Rectal smooth muscle tissue (tissue), 1 donor: ENCODE measurements around the gene PDIA5.
A peak's percentile ranks its signal among the peaks of the same experiment; 100 is the strongest.

ENCODE experiments used
- H3K27ac ChIP-seq: one replicate; pipeline ENCODE4 v1.7.0; 2013; ENCODE audit warnings: low read depth, low read length, inconsistent platforms
- H3K27me3 ChIP-seq: one replicate; pipeline ENCODE4 v1.7.0; 2013; ENCODE audit warnings: low read length; ENCODE audit not compliant: control insufficient read depth, insufficient read depth
- H3K36me3 ChIP-seq: one replicate; pipeline ENCODE4 v1.7.0; 2013; ENCODE audit warnings: low read length; ENCODE audit not compliant: control insufficient read depth, insufficient read depth
- H3K4me1 ChIP-seq: one replicate; pipeline ENCODE4 v1.7.0; 2013; ENCODE audit warnings: low read length; ENCODE audit not compliant: control insufficient read depth, insufficient read depth
- H3K4me3 ChIP-seq: one replicate; pipeline ENCODE4 v1.7.0; 2013; ENCODE audit warnings: low read length
- H3K9ac ChIP-seq: one replicate; pipeline ENCODE4 v1.7.0; 2013; ENCODE audit warnings: low read length

PDIA5 gene

GRCh38 chr3:123080864-123081562 lies 14.2 kb downstream of the PDIA5 start:
- Histone ChIP-seq H3K36me3 (no peaks in the 10 kb centered on the region), H3K9ac (no peak overlapping the region), H3K4me1 (peaks cover 49% of the 10 kb centered on the region), H3K27ac (no peak overlapping the region), H3K27me3 (no peaks in the 10 kb centered on the region), H3K4me3 (no peak overlapping the region)

GRCh38 chr3:123081718-123082369 lies 15.0 kb downstream of the PDIA5 start:
- H3K27ac ChIP-seq, result peak overlapping the region; percentile 42
- peaks cover 41% of the 10 kb centered on the region for H3K4me1 ChIP-seq
- H3K36me3 ChIP-seq, result no peaks in the 10 kb centered on the region
- no peak overlapping the region for H3K4me3 ChIP-seq
- no peak overlapping the region for H3K9ac ChIP-seq
- no peaks in the 10 kb centered on the region for H3K27me3 ChIP-seq

DNA sequence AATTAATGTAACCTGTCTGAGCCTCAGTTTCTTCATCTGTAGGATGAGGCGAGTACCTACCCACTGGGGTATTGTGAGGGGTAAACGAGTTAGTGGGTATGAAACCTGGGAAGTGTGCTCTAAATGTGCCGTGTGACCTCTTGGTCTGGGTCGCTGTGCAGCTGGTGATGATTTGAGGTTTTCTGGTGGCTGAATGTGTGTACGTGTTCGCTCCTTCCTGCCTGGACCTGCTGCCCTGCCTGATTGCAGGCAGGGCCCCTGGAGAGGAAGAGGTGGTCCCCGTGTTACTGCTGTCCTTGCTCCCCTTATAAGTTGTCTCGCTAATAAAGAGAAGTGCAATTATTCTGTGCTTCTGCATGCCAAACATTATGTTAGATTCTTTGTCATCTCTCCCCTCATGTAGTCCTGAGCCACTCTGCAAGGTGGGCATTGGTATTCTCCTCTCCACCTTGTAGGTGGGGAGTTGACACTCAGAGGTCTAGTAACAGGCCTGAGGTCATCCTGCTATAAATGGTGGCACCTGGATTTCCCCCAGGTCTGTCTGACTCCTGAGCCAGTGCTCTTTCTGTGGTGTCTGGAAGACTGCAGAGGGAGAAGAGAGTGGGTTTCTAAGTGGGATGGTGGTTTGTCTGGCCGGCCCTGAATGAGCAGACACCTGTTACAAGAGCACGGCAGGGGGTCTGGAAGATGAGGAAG lies 15.7 kb downstream of the PDIA5 start:
- H3K27ac ChIP-seq, result peak overlapping the region; percentile 42
- H3K4me1 ChIP-seq, result peaks cover 34% of the 10 kb centered on the region

DNA sequence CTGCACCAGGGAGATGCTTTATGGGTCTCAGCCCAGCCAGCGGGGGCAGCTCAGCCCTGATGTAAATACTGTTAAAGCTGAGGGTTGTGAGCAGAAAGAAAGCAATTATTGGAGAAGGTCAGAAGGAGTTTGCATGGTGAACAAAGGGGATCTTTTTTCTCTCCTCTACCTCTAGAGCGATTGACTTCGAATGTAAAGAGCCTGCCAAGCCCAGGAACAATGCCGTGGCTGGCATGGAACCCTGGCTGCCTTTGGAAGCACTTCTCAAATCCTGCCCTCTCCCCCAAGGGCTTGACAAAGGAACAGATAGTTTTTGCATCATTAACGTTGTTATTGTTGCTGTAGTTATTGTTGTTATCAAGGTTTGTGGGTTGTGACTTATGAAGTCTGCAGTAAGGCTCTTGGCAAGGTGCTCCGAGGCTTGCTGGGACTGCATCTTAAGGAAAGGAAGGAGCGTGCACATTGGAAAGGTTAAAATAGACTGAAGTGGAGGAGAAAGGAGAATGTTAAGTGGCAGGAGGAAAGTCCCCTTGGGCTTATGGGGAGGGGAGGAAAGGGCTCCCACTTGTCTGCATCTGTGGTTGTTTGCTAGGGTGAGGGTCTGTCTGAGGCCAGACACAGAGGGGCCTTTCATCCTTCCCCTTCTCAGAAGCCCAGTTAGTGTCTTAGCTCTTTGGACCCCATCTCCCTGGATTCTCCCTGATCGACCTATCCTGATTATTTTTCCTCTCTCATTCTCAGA lies 16.7 kb downstream of the PDIA5 start:
- Histone ChIP-seq H3K4me1 (peaks cover 34% of the 10 kb centered on the region), H3K9ac (no peak overlapping the region), H3K27ac (peak overlapping the region; percentile 28), H3K4me3 (no peak overlapping the region), H3K27me3 (no peaks in the 10 kb centered on the region), H3K36me3 (no peaks in the 10 kb centered on the region)

More for the DNA sequence above, 15.7 kb downstream of the PDIA5 start:
- no peaks in the 10 kb centered on the region for H3K36me3 ChIP-seq
- H3K27me3 ChIP-seq, result no peaks in the 10 kb centered on the region
- H3K4me3 ChIP-seq, result no peak overlapping the region
- H3K9ac ChIP-seq, result no peak overlapping the region

GRCh38 chr3:123084192-123084591 lies 17.4 kb downstream of the PDIA5 start:
- Histone ChIP-seq H3K36me3 (no peaks in the 10 kb centered on the region), H3K9ac (no peak overlapping the region), H3K4me3 (no peak overlapping the region), H3K27me3 (no peaks in the 10 kb centered on the region), H3K27ac (peak overlapping the region; percentile 1), H3K4me1 (peaks cover 36% of the 10 kb centered on the region)

- no peak overlapping the region for H3K27ac ChIP-seq
- H3K27me3 ChIP-seq, result no peaks in the 10 kb centered on the region
- H3K4me3 ChIP-seq, result no peak overlapping the region
- H3K36me3 ChIP-seq, result no peaks in the 10 kb centered on the region
- no peak overlapping the region for H3K9ac ChIP-seq
- peaks cover 41% of the 10 kb centered on the region for H3K4me1 ChIP-seq
Measured at GRCh38 chr3:123084738-123085237, 18.0 kb downstream of the PDIA5 start.

GRCh38 chr3:123085293-123085931 lies 18.6 kb downstream of the PDIA5 start:
- H3K36me3 ChIP-seq, result peaks cover 2% of the 10 kb centered on the region
- H3K9ac ChIP-seq, result no peak overlapping the region
- peaks cover 47% of the 10 kb centered on the region for H3K4me1 ChIP-seq
- H3K4me3 ChIP-seq, result no peak overlapping the region
- no peaks in the 10 kb centered on the region for H3K27me3 ChIP-seq
- no peak overlapping the region for H3K27ac ChIP-seq

DNA sequence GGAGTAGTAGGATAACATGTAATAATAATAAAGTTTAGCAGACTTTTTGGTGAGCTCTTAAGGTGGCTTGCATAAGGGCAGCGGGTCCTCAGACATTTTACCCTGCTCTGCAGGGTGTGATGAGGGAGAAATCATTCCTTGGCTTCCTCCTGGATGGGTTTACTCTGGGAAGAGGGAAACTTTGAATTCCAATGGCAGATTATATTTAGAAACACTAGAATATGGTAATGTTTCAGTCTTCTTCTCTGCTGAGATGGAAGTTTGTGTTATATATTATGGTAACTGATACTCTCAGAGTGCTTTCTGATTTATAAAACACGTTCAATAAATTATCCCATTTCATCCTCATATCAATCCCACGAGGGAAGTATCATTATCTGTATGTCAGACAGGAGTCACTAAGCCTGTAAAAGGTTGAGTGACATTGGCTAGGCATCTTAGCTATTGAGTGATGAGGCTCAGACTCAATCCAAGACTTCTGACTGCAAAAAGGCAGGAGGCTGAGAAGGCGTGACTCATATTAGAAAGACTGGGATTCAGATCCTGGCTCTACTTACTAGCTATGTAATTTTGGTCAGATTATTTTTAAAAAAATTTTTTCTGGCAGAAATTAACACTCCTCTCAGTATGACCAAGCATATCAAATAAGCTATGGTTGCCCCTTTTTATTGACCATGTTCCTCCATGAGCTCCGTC lies 19.3 kb downstream of the PDIA5 start:
- Histone ChIP-seq H3K27ac (no peak overlapping the region), H3K4me3 (no peak overlapping the region)

DNA sequence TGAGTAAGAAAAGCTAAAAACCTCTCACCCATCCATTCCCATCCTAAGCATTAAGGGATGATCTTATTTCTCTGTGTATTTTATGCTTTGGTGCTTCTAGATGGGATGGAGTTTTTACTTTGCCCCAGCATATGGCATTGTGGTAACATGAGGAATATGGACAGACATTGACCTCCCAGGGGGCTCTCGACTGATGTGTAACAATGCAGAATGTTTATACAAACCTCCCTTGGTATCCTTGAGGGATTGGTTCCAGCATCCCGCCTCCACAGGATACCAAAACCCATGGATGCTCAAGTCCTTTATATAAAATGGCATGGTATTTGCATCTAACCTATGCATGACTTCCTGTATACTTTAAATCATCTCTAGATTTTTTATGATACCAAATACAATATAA lies 21.6 kb downstream of the PDIA5 start:
- Histone ChIP-seq H3K4me3 (no peak overlapping the region), H3K27ac (no peak overlapping the region), H3K9ac (no peak overlapping the region), H3K27me3 (no peaks in the 10 kb centered on the region), H3K4me1 (peaks cover 33% of the 10 kb centered on the region), H3K36me3 (peaks cover 5% of the 10 kb centered on the region)

More for the DNA sequence above, 19.3 kb downstream of the PDIA5 start:
- H3K9ac ChIP-seq, result no peak overlapping the region
- H3K4me1 ChIP-seq, result peaks cover 50% of the 10 kb centered on the region
- H3K27me3 ChIP-seq, result no peaks in the 10 kb centered on the region
- H3K36me3 ChIP-seq, result peaks cover 2% of the 10 kb centered on the region

GRCh38 chr3:123089611-123090331 lies 22.9 kb downstream of the PDIA5 start:
- H3K27me3 ChIP-seq, result no peaks in the 10 kb centered on the region
- peaks cover 5% of the 10 kb centered on the region for H3K36me3 ChIP-seq
- H3K9ac ChIP-seq, result no peak overlapping the region
- H3K4me1 ChIP-seq, result peaks cover 20% of the 10 kb centered on the region
- H3K27ac ChIP-seq, result peak overlapping the region; percentile 90
- H3K4me3 ChIP-seq, result no peak overlapping the region
